ENCODE results near the gene BANP.
"Not testable (repeated sequence)": the region's sequence is repeated elsewhere in the genome, so short reads cannot be mapped to it uniquely, and the experiment has no call there.

BANP gene

GRCh38 chr16:87968541-87968940 is 17.3 kb downstream of the BANP start:
- no peak for DNase-seq (ENCODE audit: low read depth in 2 of 2)

- no peak for DNase-seq (ENCODE audit: low read depth in 2 of 2)
These were observed 19.0 kb downstream of the BANP start for GRCh38 chr16:87970186-87970585.

DNA sequence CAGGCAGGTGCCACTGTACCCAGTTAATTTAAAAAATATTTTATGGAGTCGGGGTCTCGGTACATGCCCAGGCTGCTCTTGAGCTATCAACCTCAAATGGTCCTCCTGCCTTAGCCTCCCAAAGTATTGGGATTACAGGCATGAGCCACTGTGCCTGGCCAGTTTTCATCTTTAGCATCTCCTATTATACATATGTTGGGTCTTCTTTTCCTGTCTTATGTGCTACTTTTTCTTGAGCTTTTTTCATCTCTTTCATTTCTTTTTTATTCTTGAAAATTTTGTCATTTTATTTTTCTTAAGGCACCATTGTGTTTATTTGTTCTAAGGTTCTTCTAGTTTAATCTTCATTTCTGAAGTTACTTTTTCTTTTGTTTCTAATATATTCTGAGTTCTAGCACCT is 20.7 kb downstream of the BANP start:
- no peak for DNase-seq (ENCODE audit: low read depth in 2 of 2)

DNA sequence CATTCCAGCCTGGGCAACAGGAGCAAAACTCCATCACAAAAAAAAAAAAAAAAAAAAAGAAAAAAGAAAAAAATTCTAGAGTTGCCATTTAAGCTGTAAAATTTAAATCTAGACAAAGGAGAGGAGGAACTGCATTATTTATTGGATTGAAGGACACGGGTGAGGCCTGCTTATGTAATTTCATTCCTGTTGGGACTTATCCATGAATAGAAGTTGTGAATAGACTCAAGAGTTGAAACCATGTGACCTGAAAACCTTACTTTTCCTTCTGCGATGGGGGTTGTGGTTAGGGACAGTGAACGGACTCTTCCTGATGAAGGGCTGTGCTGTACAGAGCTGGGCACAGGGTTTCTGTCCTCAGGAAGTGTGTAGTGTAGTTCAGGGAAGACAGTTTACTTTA is 22.5 kb downstream of the BANP start:
- no peak for DNase-seq (ENCODE audit: low read depth in 2 of 2)

DNA sequence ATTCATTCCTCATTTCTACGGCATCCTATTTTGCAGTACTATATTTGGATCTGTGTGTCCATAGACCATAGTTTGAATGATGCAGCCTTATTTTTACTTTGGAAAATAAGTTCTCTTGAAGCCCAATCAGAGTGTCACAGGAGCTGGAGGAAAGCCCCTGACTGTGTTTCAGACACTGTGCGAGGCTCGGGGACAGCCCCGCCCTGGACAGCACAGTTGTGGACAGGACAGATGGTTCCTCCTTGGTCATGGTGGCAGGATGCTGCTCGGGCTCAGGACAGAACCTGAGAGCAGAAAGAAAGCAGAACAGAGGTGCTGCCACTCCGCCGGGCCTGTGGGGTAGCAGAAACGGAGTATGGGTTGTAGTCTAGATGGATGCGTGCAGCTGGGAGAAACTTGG is 22.9 kb downstream of the BANP start:
- DNase-seq (ENCODE audit: low read depth in 2 of 2) = no peak

DNA sequence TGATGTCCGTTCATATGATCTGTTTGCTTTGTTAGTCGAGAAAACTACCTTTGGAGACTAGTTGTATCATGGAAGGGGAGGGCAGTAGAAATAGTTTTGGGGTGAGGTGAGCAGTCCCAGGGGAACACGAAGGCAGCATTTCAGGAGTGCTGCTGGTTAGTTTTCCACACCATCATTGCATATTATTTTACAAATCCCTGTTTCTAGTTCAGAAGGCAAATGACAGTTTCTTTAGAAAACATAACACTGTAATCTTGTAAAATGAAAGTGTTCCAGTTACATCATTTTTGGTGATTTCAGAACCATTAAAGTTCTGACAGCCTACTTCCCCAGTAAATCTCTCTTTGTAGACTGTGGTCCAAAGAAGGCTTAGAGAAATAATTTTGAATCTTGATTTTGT is 25.4 kb downstream of the BANP start:
- DNase-seq (ENCODE audit: low read depth in 2 of 2) = no peak

DNA sequence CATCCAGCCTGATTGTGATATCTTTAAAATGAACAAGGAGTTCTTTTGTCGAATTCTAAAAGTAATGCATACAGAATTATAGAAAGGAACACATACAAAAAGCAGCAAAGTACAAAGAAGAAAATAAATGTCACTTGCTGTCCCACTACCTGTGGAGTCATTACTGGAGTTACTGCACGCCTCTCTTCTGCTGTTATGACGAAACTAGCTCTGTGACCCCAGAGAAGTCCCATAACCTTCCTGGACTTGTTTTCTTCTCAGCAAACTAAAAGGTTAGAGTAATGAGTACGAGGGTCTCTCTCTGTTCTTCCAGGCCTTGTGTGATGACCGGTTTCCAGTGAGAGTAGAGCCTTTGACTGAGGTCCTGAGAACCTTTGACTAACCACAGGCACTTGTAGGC is 26.9 kb downstream of the BANP start:
- no peak for DNase-seq (ENCODE audit: low read depth in 2 of 2)

DNA sequence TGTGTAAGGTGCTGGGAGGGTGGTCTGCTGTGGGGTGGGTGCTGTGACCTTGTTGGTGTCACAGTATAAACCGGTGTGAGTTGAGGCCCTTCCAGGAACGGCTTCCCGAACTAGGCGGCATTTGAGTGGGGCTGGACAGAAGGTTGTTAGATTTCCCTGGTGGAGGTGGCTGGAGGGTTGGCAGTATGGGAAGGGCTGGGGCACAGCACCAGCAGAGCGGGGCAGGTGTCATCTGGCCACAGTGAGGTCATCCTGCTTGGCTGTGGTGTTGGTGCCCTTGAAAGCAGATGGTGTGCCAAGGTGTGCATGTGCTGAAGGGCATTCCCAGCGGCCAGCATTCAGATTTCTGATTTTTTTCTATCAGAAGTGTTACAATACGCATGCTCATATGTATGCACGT is 28.1 kb downstream of the BANP start:
- no peak for DNase-seq (ENCODE audit: low read depth in 2 of 2)

GRCh38 chr16:87979911-87980630 is 28.8 kb downstream of the BANP start:
- not testable (repeated sequence) for DNase-seq (ENCODE audit: low read depth in 2 of 2)

DNA sequence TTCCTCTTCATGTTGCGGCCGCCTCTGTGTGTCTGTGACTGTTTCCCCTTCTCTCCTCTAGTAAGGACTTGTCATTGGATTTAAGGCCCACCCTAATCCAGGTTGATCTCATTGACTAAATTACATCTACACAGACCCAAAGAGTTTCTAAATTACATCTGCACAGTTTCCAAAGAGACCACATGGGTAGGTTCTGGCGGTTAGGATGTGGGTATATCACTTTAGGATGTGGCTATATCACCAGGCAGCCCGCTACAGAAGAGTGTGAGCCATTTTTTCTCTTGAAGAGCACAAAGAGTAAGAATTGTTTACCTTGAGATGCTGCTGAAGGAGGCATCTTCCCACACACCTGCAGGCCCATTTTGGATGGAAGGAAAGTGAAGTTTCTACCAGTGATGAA is 30.1 kb downstream of the BANP start:
- not testable (repeated sequence) for DNase-seq (ENCODE audit: low read depth in 2 of 2)

GRCh38 chr16:87982581-87983041 is 31.4 kb downstream of the BANP start:
- DNase-seq (ENCODE audit: low read depth in 2 of 2) = no peak

DNA sequence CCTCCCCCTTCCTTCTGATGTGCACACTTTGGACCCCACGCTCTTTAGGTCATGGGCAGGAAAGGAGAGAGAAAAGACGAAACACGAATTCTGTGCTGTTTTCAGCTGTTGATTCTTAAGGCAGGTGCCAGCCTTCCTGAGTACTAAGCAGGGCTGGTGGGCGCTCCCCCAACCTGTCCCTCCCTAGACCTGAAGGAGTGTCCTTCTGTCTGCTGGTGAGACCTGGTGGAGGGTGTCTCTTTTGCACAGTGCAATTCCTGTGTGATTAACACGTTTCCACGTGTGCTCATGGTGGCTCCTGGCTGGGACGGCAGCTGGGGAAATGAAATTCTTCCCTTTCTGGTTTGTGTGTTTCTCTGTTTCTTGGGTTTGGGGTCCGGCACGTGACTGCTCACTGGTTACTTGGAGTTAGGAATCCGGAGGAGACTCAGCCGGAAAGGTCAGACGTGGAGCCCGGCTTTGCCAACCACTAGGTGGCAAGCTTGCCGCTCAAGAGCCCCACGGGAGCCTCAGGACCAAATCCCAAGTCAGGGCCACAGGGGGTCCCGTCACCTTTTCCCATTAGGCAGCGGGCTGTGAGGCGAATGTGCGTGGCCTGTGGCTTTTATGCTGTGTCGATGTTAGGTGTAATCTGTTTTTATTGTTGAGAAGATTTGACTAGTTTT is 32.0 kb downstream of the BANP start:
- DNase-seq (ENCODE audit: low read depth in 2 of 2) = not testable (repeated sequence)

GRCh38 chr16:87983737-87984097 is 32.5 kb downstream of the BANP start:
- DNase-seq (ENCODE audit: low read depth in 2 of 2) = not testable (repeated sequence)

- DNase-seq (ENCODE audit: low read depth in 2 of 2) = not testable (repeated sequence)
These were observed 32.9 kb downstream of the BANP start for GRCh38 chr16:87984180-87984579.

DNA sequence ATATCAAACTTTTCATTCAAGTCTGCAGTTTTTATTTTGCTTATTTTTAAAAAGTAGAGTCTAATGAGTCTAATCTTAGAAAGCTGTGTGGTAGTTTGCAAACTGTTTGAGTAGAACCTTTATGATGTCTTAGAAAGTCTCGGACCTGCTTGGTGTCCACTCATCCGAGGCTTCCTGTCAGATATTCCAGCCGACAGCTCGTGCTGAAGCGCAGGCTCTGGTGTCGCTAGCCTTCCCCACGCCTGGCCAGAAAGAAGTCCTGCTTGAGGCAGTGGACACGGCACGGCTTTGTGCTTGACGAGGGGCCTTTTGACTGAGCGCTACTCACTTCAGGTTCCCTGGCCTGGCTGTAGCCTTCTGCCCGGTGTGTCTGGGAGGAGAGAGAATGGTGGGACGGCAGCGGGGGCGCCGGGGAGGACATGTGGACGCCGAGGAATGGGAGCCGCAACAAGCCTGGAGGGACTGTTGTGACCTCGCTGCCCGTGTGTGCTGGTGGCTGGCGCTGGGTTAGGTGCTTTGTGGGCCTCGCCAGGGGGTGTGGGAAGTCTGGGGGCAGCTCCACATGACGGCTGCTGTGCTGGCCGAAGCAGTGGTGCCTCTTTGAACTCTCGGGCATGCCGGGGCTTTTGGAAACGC is 33.5 kb downstream of the BANP start:
- no peak for DNase-seq (ENCODE audit: low read depth in 2 of 2)

DNA sequence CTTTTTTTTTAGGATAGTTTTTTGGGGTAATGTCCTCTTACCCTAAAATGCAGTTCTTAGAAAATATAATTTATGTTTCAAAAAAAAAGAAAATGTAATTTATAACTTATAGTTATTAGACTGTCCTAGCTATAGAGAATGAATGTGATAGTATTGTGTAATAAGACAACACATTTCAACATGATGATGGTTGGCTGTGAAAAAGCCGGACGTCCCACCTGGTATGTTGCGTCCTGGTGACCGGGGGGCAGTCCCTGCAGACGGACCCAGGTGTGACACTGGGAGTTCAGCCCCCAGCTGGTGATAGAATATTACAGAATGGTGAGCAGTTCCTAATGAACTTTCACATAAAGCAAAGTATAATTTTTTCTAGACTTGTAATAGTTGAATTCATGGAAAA is 34.3 kb downstream of the BANP start:
- DNase-seq (ENCODE audit: low read depth in 2 of 2) = not testable (repeated sequence)

DNA sequence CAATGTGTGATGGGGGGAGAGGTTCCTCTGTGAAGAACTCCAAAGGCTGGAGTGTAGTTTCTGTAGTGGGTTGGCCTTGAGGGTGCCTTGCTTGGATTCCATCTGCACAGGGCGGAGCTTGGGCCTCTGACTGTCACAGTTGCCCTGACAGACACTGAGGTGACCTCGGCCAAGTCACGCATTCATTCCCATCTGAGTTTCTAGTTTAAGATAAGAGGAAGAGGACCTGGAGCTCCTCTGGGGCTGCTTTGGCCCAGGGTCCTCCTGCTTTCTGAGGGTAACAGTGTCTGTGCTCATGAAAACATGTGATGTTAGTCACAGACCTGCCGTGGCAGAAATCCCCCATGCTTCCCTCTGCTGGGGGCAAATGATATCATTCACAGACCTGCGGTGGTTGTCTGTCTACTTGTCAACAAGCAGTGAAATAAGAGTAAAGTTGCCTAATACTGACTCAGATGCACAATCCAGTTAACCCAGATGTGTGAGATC is 35.2 kb downstream of the BANP start:
- peak; percentile 14 to 24 for DNase-seq (ENCODE audit: low read depth in 2 of 2)

GRCh38 chr16:87988596-87988995 is 37.4 kb downstream of the BANP start:
- DNase-seq (ENCODE audit: low read depth in 2 of 2) = not testable (repeated sequence)

GRCh38 chr16:87990254-87990653 is 39.0 kb downstream of the BANP start:
- DNase-seq (ENCODE audit: low read depth in 2 of 2) = not testable (repeated sequence)

GRCh38 chr16:87992142-87992541 is 40.9 kb downstream of the BANP start:
- not testable (repeated sequence) for DNase-seq (ENCODE audit: low read depth in 2 of 2)

DNA sequence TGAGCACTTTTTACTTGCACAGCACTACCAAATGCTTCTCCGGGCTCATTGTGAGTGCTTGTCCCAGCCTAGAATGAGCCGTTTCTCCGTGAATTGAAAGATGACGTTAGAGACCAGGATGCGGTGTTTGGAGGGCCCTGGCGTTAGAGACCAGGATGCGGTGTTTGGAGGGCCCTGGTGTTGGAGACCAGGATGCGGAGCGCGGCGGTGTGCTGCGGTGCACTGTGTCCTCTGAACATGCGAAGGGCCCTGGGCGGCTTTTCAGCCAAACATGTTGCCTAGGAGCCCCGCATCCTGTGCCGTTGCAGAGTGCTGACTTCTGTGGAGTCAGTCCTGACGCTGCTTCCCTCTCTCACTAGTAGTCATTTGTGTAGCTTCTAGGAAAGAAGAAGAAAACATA is 42.7 kb downstream of the BANP start:
- no peak for DNase-seq (ENCODE audit: low read depth in 2 of 2)

- no peak for DNase-seq (ENCODE audit: low read depth in 2 of 2)
These were observed 44.4 kb downstream of the BANP start for GRCh38 chr16:87995644-87996043.
